PC-3 (cell line): ENCODE results near the gene MAGI1.

ENCODE experiments used
- CTCF ChIP-seq: fragments of 300-600 bp; sonication (generic); conservative IDR thresholded peaks from 2 replicates; pipeline ENCODE4 v1.5.1; 2017; ENCODE audit warnings: antibody characterized with exemption, low read depth, mild to moderate bottlenecking, low read length
- EZH2 ChIP-seq: fragments of 300-600 bp; sonication (generic); IDR thresholded peaks from one replicate; pipeline ENCODE4 v1.6.1; 2017; ENCODE audit warnings: antibody characterized with exemption, mild to moderate bottlenecking, low read length; ENCODE audit not compliant: unreplicated experiment
- EZH2phosphoT487 ChIP-seq: fragments of 300-600 bp; sonication (generic); IDR thresholded peaks from 2 replicates; pipeline ENCODE4 v1.6.1; 2018; ENCODE audit warnings: mild to moderate bottlenecking, antibody characterized with exemption, low read length, borderline replicate concordance

- TF ChIP-seq CTCF (no peak), EZH2 (no peak), EZH2phosphoT487 (no peak)
These were observed 297.2 kb downstream of the MAGI1 start for GRCh38 chr3:65741540-65741939.
